Osteocyte (in vitro differentiated cells): Measurements from ENCODE around the gene SLC39A13. TPM values are rescaled to one million over a fixed set of nuclear protein-coding genes. Genes with fewer than 3 reads are reported as not detected.

Experiments used
- DNase-seq: peaks from one replicate; pipeline ENCODE4 v3.0.0; 2021; ENCODE audit warnings: mixed read lengths; ENCODE audit not compliant: unreplicated experiment; ENCODE audit errors: extremely low spot score
- H3K27ac Mint-ChIP-seq: one replicate; pipeline ENCODE4 v1.8.0; 2021; ENCODE audit warnings: mild to moderate bottlenecking, mixed read lengths; ENCODE audit not compliant: unreplicated experiment
- H3K27me3 Mint-ChIP-seq: one replicate; pipeline ENCODE4 v1.8.0; 2021; ENCODE audit warnings: mixed read lengths; ENCODE audit not compliant: unreplicated experiment
- H3K36me3 Mint-ChIP-seq: one replicate; pipeline ENCODE4 v1.8.0; 2021; ENCODE audit warnings: mixed read lengths; ENCODE audit not compliant: unreplicated experiment
- H3K4me1 Mint-ChIP-seq: one replicate; pipeline ENCODE4 v1.8.0; 2021; ENCODE audit warnings: mixed read lengths; ENCODE audit not compliant: unreplicated experiment
- H3K4me3 Mint-ChIP-seq: one replicate; pipeline ENCODE4 v1.8.0; 2021; ENCODE audit warnings: mild to moderate bottlenecking, moderate library complexity, mixed read lengths; ENCODE audit not compliant: unreplicated experiment
- H3K9me3 Mint-ChIP-seq: one replicate; pipeline ENCODE4 v1.8.0; 2021; ENCODE audit warnings: mixed read lengths; ENCODE audit not compliant: unreplicated experiment
- total RNA-seq: library from RNA; stranded (reverse); gene quantifications from 2 replicates; pipeline ENCODE4 v1.2.1, GENCODE V29; 2021
- TF ChIP-seq, protein P1 (sequence below): fragments of 200-600 bp; sonication (generic); IDR thresholded peaks from 2 replicates; pipeline ENCODE4 v1.5.0; 2021; ENCODE audit warnings: antibody characterized with exemption, mild to moderate bottlenecking, moderate library complexity

The SLC39A13 gene
- total RNA-seq, 1 donor from 2014 or later = 98.7 TPM

- H3K4me3 Mint-ChIP-seq = no peak overlapping the region
- TF ChIP-seq, protein P1, sequence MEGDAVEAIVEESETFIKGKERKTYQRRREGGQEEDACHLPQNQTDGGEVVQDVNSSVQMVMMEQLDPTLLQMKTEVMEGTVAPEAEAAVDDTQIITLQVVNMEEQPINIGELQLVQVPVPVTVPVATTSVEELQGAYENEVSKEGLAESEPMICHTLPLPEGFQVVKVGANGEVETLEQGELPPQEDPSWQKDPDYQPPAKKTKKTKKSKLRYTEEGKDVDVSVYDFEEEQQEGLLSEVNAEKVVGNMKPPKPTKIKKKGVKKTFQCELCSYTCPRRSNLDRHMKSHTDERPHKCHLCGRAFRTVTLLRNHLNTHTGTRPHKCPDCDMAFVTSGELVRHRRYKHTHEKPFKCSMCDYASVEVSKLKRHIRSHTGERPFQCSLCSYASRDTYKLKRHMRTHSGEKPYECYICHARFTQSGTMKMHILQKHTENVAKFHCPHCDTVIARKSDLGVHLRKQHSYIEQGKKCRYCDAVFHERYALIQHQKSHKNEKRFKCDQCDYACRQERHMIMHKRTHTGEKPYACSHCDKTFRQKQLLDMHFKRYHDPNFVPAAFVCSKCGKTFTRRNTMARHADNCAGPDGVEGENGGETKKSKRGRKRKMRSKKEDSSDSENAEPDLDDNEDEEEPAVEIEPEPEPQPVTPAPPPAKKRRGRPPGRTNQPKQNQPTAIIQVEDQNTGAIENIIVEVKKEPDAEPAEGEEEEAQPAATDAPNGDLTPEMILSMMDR = no peak
- peaks cover 4% of the 10 kb centered on the region for H3K4me1 Mint-ChIP-seq
- no peak for DNase-seq
- H3K36me3 Mint-ChIP-seq = no peaks in the 10 kb centered on the region
- H3K27ac Mint-ChIP-seq = no peak overlapping the region
- H3K9me3 Mint-ChIP-seq = no peaks in the 10 kb centered on the region
- H3K27me3 Mint-ChIP-seq = no peaks in the 10 kb centered on the region
Observed at GRCh38 chr11:47431356-47432083, 23.1 kb downstream of the SLC39A13 start.

GRCh38 chr11:47433157-47433556, 24.8 kb downstream of the SLC39A13 start:
- Mint-ChIP-seq H3K27ac (no peak overlapping the region), H3K4me3 (no peak overlapping the region), H3K36me3 (no peaks in the 10 kb centered on the region), H3K27me3 (no peaks in the 10 kb centered on the region), H3K4me1 (no peaks in the 10 kb centered on the region), H3K9me3 (no peaks in the 10 kb centered on the region)
- DNase-seq = no peak
- TF ChIP-seq, protein P1 = no peak

DNA sequence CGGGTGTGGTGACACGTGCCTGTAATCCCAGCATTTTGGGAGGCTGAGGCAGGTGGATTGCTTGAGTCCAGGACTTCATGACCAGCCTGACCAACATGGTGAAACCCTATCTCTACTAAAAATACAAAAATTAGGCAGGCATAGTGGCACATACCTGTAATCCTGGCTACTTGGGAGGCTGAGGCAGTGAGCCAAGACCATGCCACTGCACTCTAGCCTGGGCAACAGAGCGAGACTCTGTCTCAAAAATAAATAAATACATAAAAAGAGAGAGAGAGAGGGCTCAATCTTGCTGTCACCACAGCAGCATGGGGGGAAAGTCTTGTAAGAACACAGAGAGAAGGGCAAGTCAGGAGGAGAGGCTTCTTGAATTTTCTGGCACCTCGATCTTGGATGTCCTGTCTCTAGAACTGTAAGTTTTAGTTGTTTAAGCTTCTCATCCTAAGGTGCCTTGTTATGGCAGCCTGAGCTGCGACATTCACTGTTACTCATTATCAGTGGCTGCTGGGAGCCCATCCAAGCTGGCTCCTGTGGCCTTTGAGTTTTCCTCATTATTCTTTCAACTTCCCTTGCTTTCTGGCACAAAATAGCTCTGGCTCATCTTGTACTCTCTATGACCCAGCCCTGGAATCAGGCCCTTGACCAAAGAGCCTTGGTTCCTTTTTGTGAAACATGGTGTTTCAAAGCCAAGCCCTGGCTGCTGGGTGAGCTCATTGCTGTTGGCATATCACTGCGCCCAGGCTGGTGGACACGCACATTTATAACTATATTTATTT, 25.8 kb downstream of the SLC39A13 start:
- H3K9me3 Mint-ChIP-seq = no peaks in the 10 kb centered on the region
- no peak for DNase-seq
- H3K27me3 Mint-ChIP-seq = no peaks in the 10 kb centered on the region
- no peak overlapping the region for H3K4me3 Mint-ChIP-seq
- H3K4me1 Mint-ChIP-seq = no peaks in the 10 kb centered on the region
- no peaks in the 10 kb centered on the region for H3K36me3 Mint-ChIP-seq
- no peak overlapping the region for H3K27ac Mint-ChIP-seq
- TF ChIP-seq, protein P1 = no peak

DNA sequence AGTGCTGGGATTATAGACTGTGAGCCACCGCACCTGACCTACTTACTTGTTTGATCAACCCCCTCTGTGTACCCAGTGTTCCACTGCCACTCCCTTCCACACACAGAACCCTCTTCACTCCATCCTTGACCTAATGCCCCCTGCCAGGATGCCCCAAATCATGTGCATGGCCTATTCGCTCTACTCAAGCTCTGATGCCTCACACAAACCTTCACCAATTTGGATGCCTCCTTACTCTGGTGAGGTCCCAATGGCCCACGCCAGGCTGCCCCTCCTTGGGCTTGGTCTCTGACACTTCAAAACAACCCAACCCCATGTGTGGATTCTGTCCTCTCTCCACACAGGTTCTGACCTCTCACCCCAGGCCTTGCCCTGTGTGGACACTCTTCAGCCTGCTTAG, 27.3 kb downstream of the SLC39A13 start:
- DNase-seq = no peak
- Mint-ChIP-seq H3K27ac (no peak overlapping the region), H3K36me3 (no peaks in the 10 kb centered on the region), H3K4me3 (no peak overlapping the region), H3K9me3 (no peaks in the 10 kb centered on the region), H3K4me1 (no peaks in the 10 kb centered on the region), H3K27me3 (no peaks in the 10 kb centered on the region)
- TF ChIP-seq, protein P1 = no peak

GRCh38 chr11:47436726-47437125, 28.3 kb downstream of the SLC39A13 start:
- Mint-ChIP-seq H3K36me3 (no peaks in the 10 kb centered on the region), H3K27ac (no peak overlapping the region), H3K27me3 (no peaks in the 10 kb centered on the region), H3K4me3 (no peak overlapping the region), H3K9me3 (no peaks in the 10 kb centered on the region), H3K4me1 (no peaks in the 10 kb centered on the region)
- TF ChIP-seq, protein P1 = no peak
- DNase-seq = no peak
